SH-SY5Y (cell line): Measurements from ENCODE around the gene PEX12.

ENCODE experiments used
- GATA2 ChIP-seq: IDR thresholded peaks from 2 replicates; pipeline ENCODE4 v1.6.1; 2011; ENCODE audit warnings: mild to moderate bottlenecking, low read depth, low read length
- GATA3 ChIP-seq: IDR thresholded peaks from 2 replicates; pipeline ENCODE4 v1.6.1; 2011; ENCODE audit warnings: low read depth, mild to moderate bottlenecking, low read length, moderate library complexity

- TF ChIP-seq GATA3 (no peak), GATA2 (no peak)
These were observed 37.6 kb downstream of the PEX12 start for GRCh38 chr17:35540589-35541404.
